Activated CD8-positive, alpha-beta memory T cell treated with anti-CD3 and anti-CD28 coated beads for 48 hours (primary cell): ENCODE measurements around the gene LRIF1.
"Not testable (repeated sequence)": the region's sequence is repeated elsewhere in the genome, so short reads cannot be mapped to it uniquely, and the experiment has no call there.

Experiments
- DNase-seq, 3 experiments: peaks; one replicate each; pipeline ENCODE4 v3.0.0-alpha.2; 2020; ENCODE audit warnings: low read depth in 2 of 3, low spot score in 2 of 3

LRIF1 gene

DNA sequence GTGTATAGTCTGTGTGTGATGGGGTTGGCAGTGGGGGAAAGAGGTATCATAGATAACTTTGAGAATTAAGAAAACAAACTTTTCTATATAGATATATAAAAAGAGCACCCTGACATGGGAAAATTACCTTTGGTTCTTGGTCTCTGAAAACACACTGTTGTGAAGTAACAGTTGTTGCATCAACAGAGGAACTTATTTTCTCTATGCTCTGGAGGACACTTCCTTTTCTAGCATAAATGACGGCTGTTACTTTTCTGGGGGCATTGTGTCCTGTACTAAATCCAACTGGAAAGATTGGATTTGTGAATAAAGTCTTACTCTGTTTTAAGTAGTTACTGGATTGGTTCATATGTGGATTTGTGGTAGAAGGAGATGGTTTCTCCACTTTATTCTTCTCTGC is 12.6 kb downstream of the LRIF1 start:
- no peak for DNase-seq

DNA sequence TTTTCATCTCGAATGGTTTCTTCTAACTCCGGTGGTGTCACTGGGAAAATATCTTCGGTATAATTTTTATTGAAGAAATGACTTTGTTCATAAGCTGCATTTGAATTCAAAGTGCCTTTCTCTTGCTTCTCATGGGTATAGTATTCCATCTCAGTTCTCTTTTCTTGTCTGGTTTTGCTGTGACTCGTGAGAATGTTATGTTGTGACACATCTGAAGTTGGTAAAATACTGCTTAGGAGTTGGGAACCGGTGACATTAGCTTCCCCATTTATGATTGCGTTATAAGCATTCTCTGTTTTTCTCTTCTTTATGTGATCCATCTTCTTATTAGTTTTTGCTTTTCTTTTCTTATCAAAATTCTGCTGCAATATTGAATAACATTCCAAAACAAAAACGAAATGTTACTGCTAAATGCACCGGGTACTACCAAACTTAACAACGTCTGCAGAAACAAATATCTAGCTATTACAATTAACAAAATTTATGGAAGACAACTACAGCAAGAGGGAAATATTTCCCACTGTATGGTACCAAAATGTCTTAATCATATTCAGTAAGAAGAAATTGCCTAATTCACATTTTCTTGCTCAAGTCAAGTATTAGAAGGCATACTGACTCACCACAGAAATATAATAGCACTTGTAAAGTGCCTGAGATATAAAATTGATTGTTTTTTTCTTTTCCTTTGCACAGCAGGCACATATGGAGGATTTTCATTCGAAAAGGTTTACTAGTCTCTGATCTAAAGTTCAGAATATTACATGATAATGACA is 15.5 kb downstream of the LRIF1 start:
- no peak for DNase-seq

DNA sequence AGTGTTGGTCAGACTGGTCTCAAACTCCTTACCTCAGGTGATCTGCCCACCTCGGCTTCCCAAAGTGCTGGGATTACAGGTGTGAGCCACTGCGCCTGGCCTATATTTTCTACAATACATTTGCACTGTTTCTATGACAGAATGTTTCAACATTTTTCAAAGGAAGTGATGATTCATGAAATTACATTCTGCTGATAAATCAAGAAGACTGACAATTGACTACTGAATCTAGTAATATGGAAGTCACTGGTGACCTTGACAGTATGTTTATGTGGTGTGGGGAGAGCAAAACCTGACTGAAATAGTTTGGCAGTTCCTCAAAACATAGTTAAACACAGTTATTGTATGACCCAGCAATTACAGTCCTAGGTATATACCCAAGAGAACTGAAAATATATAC is 18.1 kb downstream of the LRIF1 start:
- DNase-seq, result no peak

GRCh38 chr1:110944806-110945205 is 18.9 kb downstream of the LRIF1 start:
- no peak for DNase-seq

GRCh38 chr1:110936567-110936966 is 27.2 kb downstream of the LRIF1 start:
- DNase-seq, result no peak

DNA sequence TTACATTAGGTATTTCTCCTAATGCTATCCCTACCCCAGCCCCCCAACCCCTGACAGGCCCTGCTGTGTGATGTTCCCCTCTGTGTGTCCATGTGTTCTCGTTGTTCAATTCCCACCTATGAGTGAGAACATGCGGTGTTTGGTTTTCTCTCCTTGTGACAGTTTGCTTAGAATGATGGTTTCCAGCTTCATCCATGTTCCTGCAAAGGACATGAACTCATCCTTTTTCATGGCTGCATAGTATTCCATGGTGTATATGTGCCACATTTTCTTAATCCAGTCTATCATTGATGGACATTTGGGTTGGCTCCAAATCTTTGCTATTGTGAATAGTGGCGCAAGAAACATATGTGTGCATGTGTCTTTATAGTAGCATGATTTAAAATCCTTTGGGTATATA is 32.6 kb downstream of the LRIF1 start:
- not testable (repeated sequence) for DNase-seq

DNA sequence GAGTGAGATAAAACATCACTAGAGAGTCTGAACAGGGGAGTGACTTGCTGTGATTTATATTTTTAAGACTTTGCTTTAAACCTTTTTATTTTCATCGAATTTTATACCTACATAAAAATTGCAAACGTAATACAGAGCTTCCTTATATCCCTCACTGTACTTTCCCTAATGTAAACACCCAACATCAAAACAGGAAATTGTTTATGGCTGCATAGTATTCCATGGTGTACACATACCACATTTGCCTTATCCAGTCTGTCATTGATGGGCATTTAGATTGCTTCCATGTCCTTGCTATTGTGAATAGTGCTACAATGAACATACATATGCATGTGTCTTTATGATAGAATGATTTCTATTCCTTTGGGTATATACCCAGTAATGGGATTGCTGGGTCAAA is 34.8 kb downstream of the LRIF1 start:
- DNase-seq, result no peak

DNA sequence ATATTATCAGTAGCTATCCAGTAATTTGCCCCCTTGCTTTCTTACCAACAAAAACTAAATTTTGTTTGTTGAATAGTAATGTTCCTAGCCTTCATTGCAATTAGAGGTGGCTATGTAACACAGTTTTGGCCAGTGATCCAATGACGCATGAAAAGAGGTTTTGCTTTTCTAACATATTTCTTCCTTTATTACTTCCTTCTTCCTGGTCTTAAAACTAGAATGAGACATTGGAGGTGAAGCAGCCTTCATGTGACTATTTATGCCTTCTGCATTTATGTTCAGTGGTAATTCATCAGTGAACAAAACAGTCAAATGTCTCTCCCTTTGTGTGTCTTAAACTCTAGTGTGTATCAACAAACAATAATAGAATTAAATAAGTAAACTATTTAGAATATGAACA is 35.5 kb downstream of the LRIF1 start:
- DNase-seq, result no peak

GRCh38 chr1:110927484-110928075 is 36.1 kb downstream of the LRIF1 start:
- DNase-seq, result no peak

- DNase-seq, result no peak
Observed at GRCh38 chr1:110921953-110922352, 41.8 kb downstream of the LRIF1 start.

- DNase-seq, result no peak
Observed at GRCh38 chr1:110918016-110918415, 45.7 kb downstream of the LRIF1 start.

- DNase-seq, result no peak
Observed at GRCh38 chr1:110916669-110917306, 46.9 kb downstream of the LRIF1 start.

GRCh38 chr1:110916274-110916668 is 47.5 kb downstream of the LRIF1 start:
- DNase-seq, result no peak

- DNase-seq, result no peak
Observed at GRCh38 chr1:110915804-110916203, 47.9 kb downstream of the LRIF1 start.

GRCh38 chr1:110914676-110915075 is 49.0 kb downstream of the LRIF1 start:
- DNase-seq, result no peak

DNA sequence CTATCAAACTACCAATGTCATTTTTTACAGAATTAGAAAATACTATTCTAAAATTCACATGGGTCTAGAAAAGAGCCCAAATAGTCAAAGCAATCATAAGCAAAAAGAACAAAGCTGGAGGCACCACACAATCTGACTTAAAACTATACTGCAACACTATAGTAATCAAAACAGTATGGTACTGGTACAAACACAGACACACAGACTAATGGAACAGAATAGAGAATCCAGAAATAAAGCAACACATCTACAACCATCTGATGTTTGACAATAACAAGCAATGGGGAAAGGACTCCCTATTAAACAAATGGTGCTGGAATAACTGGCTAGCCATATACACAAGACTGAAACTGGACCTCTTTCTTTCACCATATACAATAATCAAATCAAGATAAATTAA is 50.9 kb downstream of the LRIF1 start:
- DNase-seq, result no peak

DNA sequence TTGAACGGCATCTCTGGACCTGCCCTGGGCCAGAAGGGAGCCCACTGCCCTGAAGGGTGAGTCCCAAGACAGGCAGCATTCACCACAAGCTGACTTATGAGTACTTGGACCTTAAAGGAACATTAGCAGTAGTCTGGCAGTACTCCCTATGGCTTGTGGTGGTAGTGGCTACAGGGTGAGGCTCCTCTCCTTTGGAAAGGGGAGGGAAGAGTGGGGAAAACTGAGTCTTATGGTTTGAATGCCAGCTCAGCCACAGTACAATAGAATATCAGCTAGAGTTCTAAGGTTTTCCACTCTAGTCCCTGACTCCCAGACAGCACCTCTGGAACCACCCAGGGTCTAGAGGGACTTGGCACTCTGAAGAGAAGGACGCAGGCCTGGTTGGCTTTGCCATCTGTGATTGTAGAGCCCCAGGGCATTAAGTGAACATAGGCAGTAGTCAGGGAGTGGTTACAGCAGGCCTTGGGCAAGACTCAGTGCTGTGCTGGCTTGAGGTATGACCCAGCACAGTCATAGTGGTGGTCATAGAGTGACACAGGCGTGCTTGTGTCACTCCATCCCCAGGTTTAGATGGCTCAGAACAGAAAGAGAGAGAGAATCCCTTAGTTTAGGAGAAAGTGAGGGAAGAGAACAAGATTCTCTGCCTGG is 59.7 kb downstream of the LRIF1 start:
- DNase-seq, result no peak

DNA sequence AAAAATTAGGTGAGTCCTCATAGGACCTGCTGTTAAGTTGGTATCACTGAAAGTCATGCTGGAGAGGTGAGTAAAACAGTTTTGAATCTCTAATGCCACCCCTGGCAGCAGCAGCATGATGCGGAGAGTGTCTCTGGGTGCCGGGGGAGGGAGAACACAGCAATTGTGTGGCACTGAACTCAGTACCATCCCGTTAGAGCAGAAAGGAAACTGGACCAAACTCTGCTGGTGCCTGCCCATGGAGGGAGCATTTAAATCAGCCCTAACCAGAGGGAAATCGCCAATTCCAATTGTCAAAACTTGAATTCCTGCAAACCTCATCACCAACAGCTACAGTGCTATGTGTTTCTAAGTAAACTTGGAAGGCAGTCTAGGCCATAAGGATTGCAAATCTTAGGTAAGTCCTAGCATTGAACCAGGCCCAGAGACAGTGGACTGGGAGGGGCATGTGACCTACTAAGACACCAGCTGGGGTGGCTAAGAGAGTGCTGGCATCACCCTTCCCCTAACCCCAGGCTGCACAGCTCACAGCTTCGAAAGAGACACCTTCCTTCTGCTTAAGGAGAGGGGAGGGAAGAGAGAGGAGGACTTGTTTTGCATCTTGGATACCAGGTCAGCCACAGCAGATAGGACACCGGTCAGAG is 60.8 kb downstream of the LRIF1 start:
- no peak for DNase-seq

GRCh38 chr1:110899458-110899843 is 64.3 kb downstream of the LRIF1 start:
- DNase-seq, result no peak

GRCh38 chr1:110898734-110899457 is 64.8 kb downstream of the LRIF1 start:
- DNase-seq, result no peak

GRCh38 chr1:110897681-110898080 is 66.0 kb downstream of the LRIF1 start:
- DNase-seq, result no peak
